LNCaP clone FGC (cell line): Measurements from ENCODE around the gene ACSF2.

ENCODE experiments used
- DNase-seq: peaks from one replicate; pipeline ENCODE4 v3.0.0-alpha.2; 2011; ENCODE audit warnings: low read depth
- H3K4me3 ChIP-seq: 2 replicates; pipeline ENCODE4 v1.5.1; 2011; ENCODE audit warnings: mild to moderate bottlenecking, low read depth, low read length, control low read depth
- CTCF ChIP-seq: IDR thresholded peaks from 2 replicates; pipeline ENCODE4 v1.5.1; 2012; ENCODE audit warnings: mild to moderate bottlenecking; ENCODE audit not compliant: control insufficient read depth, insufficient read depth; ENCODE audit errors: extremely low read depth

ACSF2 gene

GRCh38 chr17:50521514-50521913, 95.5 kb downstream of the ACSF2 start:
- H3K4me3 ChIP-seq = no peak overlapping the region
- no peak for TF ChIP-seq CTCF
- no peak for DNase-seq

- TF ChIP-seq CTCF = no peak
- H3K4me3 ChIP-seq = no peak overlapping the region
- DNase-seq = no peak
Measured at GRCh38 chr17:50522766-50523165, 96.7 kb downstream of the ACSF2 start.

GRCh38 chr17:50523208-50523607, 97.2 kb downstream of the ACSF2 start:
- no peak for TF ChIP-seq CTCF
- H3K4me3 ChIP-seq = no peak overlapping the region
- no peak for DNase-seq
